HG03103 (cell line): Measurements from ENCODE around the gene PPP2R3A.
A peak's percentile ranks its signal among the peaks of the same experiment; 100 is the strongest.
"Not testable (repeated sequence)": the region's sequence is repeated elsewhere in the genome, so short reads cannot be mapped to it uniquely, and the experiment has no call there.

ENCODE experiments used
- ATAC-seq: cut with Tn5 transposase; IDR thresholded peaks from one replicate; pipeline ENCODE4 v1.9.1; 2021; ENCODE audit warnings: low read depth; ENCODE audit not compliant: unreplicated experiment

PPP2R3A gene

GRCh38 chr3:136146981-136147729 is 181.6 kb downstream of the PPP2R3A start:
- no peak for ATAC-seq

DNA sequence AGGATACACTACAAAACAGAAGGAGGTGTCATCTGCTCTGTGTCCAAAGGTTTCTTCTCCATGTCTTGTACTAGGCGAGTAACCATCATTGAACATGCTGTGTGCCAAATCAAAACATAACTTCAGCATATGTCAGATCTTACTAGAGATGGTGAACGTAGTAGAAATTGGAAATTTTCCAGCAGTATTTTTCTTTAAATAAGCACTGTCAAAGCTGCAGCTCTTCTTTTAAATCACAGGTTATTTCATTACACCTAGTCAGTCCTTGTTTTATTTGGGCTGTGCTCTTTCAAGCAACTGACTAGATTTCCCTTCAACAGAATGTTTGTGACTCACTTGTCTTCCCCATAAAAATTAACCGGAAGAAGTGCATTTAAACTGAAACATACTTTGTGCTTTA is 184.1 kb downstream of the PPP2R3A start:
- no peak for ATAC-seq

- ATAC-seq, result no peak
Observed at GRCh38 chr3:136151219-136151618, 185.7 kb downstream of the PPP2R3A start.

- no peak for ATAC-seq
Observed at GRCh38 chr3:136152176-136152843, 186.8 kb downstream of the PPP2R3A start.

- ATAC-seq, result no peak
Observed at GRCh38 chr3:136152963-136153362, 187.4 kb downstream of the PPP2R3A start.

DNA sequence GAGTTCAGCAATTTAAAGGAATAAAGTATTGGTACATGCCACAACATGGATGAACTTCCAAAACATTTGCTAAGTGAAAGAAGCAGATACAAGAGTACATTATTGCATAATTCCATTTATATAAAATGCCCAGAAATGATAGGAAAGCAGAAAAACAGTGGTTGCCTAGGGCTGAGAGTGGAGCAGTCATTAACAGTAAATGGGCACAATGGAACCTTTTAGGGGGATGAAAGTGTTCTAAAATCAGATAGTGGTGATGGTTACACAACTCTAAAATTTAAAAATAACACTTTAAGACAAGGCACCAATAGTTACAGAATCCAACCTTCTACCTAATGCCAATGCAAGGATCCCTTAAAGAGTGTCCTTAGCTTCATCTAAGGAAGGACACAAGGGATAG is 196.0 kb downstream of the PPP2R3A start:
- no peak for ATAC-seq

- ATAC-seq, result no peak
Observed at GRCh38 chr3:136162322-136162721, 196.8 kb downstream of the PPP2R3A start.

- ATAC-seq, result not testable (repeated sequence)
Observed at GRCh38 chr3:136163607-136164006, 198.1 kb downstream of the PPP2R3A start.

GRCh38 chr3:136166507-136166906 is 201.0 kb downstream of the PPP2R3A start:
- ATAC-seq, result no peak

GRCh38 chr3:136168236-136168635 is 202.7 kb downstream of the PPP2R3A start:
- ATAC-seq, result not testable (repeated sequence)

DNA sequence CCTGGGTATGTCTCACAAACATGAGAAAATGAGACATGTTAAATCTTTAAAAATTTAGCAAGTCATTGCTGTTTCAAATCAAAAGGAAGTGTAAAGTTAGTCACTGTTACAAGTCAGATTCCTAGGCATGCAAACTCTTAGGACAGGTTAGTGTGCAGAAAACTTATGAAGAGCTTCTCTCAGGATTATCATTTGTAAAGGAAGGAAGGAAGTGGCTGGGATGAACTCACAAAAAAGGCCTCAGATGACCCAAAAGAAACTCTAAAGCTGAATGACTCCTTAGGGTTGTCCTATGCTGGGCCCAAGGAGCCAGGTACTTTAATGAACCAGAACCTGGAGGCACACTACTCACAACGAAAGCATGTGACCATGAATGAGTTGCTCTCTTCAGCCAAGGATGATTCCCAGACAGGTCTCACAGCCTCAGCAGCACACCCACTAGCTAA is 205.6 kb downstream of the PPP2R3A start:
- ATAC-seq, result no peak

DNA sequence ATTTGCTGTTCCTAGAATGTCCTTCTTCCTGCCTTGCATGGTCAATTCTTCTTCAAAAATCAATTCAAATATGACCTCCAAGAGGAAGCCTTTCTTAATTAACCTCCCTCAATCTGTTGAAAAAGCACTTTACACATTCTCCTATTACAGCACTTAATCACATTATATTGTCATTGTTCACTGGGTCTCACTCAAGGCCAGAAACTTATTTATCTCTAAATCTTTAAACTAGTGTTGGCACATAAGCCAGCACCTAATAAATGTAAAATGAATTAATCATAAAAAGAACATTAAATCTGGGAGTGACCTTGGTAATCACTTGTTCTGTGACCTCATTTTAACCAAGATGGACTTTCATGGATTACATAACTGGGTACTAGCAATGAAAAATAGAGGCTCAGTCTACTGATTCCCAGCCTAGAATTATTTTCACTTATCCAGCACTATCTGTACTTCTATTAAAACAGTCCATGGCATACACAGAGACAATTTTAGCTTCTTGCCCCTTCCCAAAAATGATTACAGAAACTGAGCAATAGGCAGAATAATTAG is 208.5 kb downstream of the PPP2R3A start:
- no peak for ATAC-seq

- no peak for ATAC-seq
Observed at GRCh38 chr3:136177876-136178275, 212.3 kb downstream of the PPP2R3A start.

- ATAC-seq, result no peak
Observed at GRCh38 chr3:136181741-136182140, 216.2 kb downstream of the PPP2R3A start.

GRCh38 chr3:136184703-136185102 is 219.2 kb downstream of the PPP2R3A start:
- ATAC-seq, result no peak

- peak; percentile 55 for ATAC-seq
Observed at GRCh38 chr3:136186344-136186743, 220.8 kb downstream of the PPP2R3A start.

GRCh38 chr3:136186846-136187245 is 221.3 kb downstream of the PPP2R3A start:
- no peak for ATAC-seq

DNA sequence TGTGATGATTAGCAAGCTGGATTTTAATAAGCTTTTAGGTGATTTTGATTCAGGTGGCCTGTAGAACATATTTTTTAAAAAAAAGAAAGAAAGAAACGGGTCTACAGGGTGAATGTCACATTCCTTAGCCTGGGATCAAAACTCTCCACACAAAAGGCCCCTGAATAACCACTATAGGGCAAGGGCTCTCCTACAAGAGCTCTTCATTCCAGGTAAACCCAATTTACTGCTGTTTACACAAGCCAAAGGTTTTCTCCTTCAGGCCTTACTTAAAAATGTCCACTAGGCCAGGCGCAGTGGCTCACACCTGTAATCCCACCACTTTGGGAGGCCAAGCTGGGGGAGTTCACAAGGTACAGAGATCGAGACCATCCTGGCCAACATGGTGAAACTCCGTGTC is 222.3 kb downstream of the PPP2R3A start:
- ATAC-seq, result no peak

DNA sequence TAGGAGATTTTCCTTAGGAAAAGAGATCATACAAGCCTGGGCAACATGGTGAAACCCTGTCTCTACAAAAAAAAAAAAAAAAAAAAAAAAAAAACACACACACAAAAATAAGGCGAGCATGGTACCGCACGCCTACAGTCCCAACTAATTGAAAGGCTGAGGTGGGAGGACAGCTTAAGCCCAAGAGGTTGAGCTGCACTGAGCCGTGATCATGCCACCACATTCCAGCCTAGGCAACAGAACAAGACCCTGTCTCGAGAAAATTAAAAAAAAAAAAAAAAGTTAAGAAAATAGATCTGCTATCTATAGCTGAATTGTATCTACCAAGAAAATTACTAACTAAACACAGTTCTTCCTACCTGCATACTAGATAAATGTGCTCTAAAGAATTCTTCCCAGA is 223.5 kb downstream of the PPP2R3A start:
- ATAC-seq, result no peak

- no peak for ATAC-seq
Observed at GRCh38 chr3:136189859-136190617, 224.5 kb downstream of the PPP2R3A start.

GRCh38 chr3:136192195-136192594 is 226.7 kb downstream of the PPP2R3A start:
- not testable (repeated sequence) for ATAC-seq
